Cardiac septum (tissue), 1 donor: Measurements from ENCODE around the gene CAMK2B. TPM values are rescaled to one million over a fixed set of nuclear protein-coding genes. Genes with fewer than 3 reads are reported as not detected.
A peak's percentile ranks its signal among the peaks of the same experiment; 100 is the strongest.

ENCODE experiments used
- DNase-seq: peaks from one replicate; pipeline ENCODE4 v3.0.0-alpha.2; 2020; ENCODE audit warnings: low spot score
- intact Hi-C: fragments of 100-400 bp; cut with DNase I; formaldehyde crosslinking; loops from one replicate; pipeline ENCODE4 v1.14.0; 2022
- total RNA-seq: library from RNA; stranded (reverse); fragmentation: NEBNext Ultra II Directional; extraction: Animal tissue kit (Norgen Biotek cat#: 25700); gene quantifications from one replicate; pipeline ENCODE4 v1.2.1, GENCODE V29; 2021
- donor health status: DM: no; HTN: no; CAD: no.

CAMK2B gene
- total RNA-seq, 1 donor from 2014 or later: 149 TPM

- intact Hi-C loops: no loop called here
Observed at GRCh38 chr7:44315301-44315903, 10.0 kb downstream of the CAMK2B start.

DNA sequence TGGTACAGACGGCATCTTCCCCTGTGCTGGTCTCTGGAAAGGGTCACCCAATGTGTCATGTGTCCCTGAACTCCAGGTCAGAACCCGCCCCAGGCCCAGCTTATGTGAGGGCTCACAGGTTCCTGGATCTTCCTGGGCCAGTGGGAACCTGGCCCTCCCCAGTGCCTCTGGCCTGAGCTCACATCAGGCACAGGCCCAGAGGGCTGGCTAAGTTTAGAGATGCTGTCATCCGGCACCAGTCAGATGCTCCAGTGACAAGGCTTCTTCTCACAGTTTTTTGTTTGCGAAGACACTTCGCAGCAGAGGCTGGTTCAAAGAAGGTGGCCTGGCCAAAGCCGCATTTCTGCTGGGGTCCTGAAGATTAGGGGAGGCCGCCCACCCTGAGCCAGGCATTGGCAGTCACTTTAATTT is 11.8 kb downstream of the CAMK2B start:
- intact Hi-C loops: no loop called here
- DNase-seq: peak; percentile 84

More at GRCh38 chr7:44315301-44315903, 10.0 kb downstream of the CAMK2B start:
- no peak for DNase-seq

DNA sequence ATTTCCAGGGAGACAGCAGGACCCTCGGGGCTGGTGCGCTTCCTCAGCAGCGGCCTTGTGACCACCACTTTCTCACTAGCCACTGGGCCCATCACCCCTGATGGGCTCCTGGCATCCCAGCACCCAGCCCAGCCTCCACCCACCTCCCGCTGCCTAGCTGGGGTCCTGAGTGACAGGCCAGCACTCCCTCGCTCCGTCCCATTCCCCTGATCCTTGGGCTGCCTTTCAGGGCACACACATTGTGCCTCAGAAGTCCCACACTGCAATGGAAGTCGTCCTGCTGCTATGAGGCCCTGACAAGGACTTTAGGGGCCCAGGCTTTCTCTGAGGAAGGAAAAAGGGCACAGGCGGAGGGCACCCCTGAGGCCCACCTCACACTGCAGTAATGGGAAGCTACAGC is 12.4 kb downstream of the CAMK2B start:
- intact Hi-C loops: no loop called here
- DNase-seq: peak; percentile 60

DNA sequence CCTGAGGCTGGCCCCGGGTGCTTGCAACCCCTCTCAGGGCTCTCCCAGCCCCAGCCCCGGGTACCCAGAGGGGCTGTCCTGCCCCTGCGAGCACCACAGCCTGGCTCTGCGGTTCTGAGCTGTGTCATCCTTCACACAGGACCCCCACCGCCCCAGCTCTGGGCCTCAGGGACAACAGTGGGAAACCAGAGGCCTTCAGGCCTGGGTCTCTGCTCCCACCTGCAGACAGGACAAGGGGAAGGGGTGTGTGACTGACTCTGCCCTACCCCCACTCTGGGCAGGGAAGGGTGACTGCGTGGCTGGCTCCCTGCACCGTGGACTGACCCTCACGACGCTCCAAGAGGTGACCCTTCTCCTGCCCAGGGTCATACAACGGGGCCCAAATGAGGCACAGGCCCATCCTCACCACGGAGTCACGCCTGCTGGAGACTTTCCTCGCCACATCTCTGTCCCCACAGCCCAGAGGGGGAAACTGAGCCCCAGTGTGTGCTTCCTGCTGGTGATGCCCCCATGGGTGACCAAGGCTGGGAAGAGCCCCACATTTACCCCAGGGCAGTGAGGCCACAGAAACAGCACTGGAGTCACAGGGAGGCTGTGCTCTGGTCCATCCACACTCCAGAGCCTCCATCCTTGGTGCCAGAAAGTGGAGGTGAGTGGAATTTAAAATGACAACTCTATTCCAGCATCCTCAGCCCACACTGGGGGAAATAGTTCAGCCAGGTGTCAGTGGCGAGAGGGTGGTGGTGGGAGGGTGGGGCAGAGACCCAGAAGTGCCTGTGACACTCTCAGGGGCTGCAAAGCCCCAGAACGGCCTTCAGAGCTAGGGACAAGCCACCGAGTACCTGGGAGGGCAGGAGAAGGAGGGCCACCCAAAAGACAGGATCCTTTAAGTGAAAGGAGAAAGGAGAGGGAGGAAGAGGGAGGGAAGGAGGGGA is 13.6 kb downstream of the CAMK2B start:
- peak; percentile 57 for DNase-seq
- intact Hi-C loops: no loop called here

DNA sequence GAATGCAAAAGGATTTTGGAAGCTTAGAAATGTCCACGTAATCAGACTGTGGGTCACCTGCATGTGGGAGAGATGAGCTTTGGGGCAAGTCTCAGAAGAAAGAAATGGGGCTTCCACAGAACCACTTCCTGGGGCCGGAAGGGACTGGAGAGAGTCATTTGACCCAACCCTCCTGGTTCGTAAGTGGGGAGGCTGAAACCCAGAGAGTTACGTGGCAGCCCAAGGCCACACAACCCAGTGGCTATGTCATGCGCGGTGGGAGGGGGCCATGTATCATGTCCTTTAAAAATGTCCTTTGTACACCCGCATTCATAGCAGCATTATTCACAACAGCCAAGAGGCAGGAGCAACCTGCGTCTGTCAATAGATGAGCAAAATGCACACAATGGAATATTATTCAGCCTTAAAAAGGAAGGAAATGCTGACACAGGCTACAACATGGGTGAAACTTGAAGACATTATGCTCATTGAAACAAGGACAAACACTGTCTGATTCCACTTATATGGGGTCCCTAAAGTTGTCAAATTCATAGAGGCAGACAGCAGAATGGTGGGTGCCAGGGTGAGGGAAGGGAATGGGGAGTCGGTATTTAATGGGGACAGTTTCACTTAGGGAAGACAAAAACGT is 15.1 kb downstream of the CAMK2B start:
- intact Hi-C loops: no loop called here
- DNase-seq: no peak

DNA sequence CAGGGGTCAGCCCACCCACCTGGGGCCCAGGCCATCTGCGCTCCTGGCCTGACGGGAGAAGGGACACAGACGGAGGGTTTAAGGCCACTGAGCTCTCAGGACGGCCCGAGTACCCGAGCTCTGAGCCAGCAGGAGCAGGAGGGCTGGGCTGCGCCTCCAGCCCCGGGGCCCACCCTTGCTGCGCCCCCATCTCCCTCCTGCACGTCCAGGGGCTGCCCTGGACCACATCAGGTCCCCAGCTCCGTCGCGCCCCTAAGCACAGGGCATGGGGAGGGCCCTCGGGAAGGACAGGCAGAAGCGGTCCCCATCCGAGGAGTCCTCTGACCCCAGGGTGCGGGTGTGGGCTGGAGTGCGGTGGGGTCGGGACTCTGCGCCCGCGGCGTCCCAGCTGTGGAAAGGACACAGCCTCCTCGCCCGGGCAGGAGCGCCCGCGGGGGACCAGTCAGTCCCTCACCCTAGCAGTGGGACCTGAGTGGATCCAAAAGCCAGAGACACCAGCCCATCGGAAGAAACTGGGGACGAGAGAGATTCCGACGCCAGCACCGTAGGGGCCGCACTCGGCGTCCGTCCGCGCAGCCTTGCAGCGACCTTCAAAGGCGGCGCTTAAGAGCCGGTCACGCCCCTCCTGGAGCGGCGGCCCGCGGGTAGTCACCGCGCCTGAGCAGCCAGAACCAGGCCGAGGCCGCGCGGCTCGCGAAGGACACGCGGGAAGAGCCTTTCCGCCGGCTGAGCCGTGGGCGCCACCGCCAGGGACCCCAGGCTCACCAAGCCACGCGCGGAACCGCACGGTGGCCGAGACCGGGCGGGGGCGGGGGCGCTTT is 15.9 kb downstream of the CAMK2B start:
- intact Hi-C loops: no loop called here
- DNase-seq: peak; percentile 85

DNA sequence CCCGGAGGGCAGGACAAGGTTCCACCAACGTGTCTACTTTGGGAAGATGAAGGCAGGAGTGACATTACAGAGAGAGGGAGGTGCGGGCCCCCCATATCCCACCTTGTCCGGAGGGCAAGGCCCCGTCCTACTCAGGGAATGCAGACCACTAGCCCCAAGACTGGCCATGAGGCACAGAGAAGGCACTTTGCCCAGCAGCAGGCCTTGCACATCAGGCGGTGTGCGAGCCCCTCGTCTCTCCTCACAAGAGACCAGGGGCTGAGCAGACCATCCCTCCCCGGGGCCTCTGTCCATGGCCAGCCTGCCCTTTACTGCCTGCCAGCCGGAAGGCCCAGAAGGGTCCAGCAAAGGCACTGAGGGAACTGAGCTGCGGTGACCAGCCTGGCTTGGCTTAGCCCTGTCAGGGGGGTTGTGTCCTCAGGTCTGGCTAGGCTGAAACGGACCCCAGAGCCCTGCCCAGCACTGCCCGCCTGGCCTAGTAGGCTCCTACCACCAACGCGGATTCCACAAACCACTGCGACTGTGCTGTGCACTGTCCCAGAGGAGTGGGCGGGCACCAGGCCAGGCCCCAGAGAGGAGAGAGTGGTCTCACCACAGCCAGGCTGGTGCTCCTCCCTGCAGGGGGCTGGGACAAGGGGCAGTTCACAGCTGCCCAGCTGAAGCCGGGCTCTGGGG is 16.7 kb downstream of the CAMK2B start:
- intact Hi-C loops: no loop called here
- peak; percentile 74 for DNase-seq

DNA sequence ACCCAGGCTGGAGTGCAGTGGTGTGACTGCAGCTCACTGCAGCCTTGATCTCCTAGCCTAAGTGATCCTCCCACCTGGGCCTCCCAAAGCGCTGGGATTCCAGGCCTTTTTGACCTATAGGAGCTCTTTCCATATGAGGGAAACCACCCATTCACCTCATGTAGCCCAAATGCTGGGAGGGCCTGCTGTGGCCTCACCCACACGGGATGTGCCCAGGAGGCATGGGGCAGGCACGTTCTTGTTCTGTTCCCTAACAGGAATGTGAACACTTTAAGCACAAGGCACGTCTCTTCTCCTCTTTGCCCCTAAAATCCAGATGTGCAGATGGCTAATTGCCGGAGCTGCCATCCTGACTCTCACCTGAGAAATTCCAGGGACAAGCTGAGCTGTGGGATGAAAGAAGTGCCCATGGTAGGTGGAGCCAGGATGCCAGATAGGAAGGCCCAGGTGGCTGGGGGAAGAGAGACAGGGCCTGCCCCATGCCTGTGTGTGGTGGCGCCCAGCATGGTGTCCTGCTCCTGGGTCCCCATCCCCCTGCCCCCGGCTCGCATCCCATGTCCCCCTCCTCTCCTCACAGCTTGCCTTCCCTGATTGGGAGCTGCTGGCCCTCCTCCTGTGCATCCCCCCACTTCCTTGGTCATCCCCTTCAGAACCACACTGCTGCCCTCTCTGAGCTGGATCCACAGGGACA is 17.3 kb downstream of the CAMK2B start:
- intact Hi-C loops: loop anchor here (1.0 to 2.0 kb wide), 2 partner anchors 50 to 67 kb away; no protein-coding TSS in a partner anchor
- peak; percentile 73 for DNase-seq

GRCh38 chr7:44307301-44307900 is 18.0 kb downstream of the CAMK2B start:
- intact Hi-C loops: loop anchor here (1.0 to 2.0 kb wide), 2 partner anchors 49 to 67 kb away; no protein-coding TSS in a partner anchor

DNA sequence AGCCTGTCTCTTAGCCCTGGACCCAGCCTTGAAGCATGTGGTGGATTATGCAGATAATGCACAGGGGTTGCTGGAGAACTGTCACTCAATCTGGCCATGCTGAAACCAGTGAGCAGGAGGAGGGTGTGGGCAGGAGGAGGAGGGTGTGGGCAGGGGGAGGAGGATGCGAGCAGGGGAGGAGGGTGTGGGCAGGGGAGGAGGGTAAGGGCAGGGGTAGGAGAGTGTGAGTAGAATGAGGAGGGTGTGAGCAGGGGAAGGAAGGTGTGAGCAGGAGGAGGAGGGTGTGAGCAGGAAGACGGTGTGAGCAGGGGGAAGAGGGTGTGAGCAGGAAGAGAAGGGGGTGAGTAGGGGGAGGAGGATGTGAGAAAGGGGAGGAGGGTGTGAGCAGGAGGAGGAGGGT is 18.8 kb downstream of the CAMK2B start:
- intact Hi-C loops: loop anchor here (1.0 to 2.0 kb wide), 2 partner anchors 48 to 66 kb away; no protein-coding TSS in a partner anchor
- DNase-seq: no peak

More at GRCh38 chr7:44307301-44307900, 18.0 kb downstream of the CAMK2B start:
- peak; percentile 82 for DNase-seq

- intact Hi-C loops: loop anchor here (2.0 kb wide), 1 partner anchor 65 kb away; no protein-coding TSS in a partner anchor
Observed at GRCh38 chr7:44305564-44306507, 19.6 kb downstream of the CAMK2B start.

GRCh38 chr7:44294325-44295069 is 30.9 kb downstream of the CAMK2B start:
- intact Hi-C loops: loop anchor here (5.0 kb wide), 1 partner anchor 37 kb away; no protein-coding TSS in a partner anchor
- peak; percentile 55 for DNase-seq

More at GRCh38 chr7:44305564-44306507, 19.6 kb downstream of the CAMK2B start:
- DNase-seq: peak; percentile 74

DNA sequence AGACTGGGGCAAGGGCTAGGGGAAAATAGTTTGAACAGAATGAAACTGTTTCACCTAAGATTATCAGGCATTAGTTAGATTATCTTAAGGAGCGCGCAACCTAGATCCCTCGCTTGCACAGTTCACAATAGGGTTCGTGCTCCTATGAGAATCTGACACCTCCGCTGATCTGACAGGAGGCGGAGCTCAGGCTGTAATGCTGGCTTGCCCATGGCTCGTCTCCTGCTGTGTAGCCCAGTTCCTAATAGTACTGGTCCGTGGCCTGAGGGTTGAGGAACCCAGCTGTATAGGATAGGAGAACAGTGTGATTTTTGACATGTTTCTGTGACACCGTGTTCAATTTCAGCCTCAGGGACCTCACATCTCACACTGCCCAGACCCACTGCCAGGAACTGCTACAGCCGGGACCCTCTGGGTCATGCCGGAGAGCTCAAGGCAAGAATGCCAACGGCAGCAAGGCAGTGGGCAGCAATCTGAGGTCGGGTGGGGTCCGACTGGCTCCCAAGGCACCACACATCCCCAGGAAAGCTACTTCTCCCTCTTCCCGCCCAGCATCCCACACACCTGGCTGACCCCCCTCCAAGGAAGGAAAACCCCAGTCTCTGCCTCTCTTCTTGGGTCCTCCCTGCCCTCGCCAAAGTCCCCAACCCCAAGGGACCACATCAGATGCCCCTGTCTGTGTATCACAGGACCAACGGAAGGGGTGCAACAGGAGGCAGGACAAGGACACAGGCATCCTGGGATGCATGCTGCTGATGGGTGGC is 31.7 kb downstream of the CAMK2B start:
- intact Hi-C loops: loop anchor here (5.0 kb wide), 1 partner anchor 36 kb away; no protein-coding TSS in a partner anchor
- DNase-seq: peak; percentile 73

GRCh38 chr7:44292876-44293560 is 32.4 kb downstream of the CAMK2B start:
- intact Hi-C loops: loop anchor here (5.0 kb wide), 1 partner anchor 36 kb away; no protein-coding TSS in a partner anchor
- peak; percentile 71 for DNase-seq
